Keratinocyte (primary cell): ENCODE results near the gene PPIC. TPM values are rescaled to one million over a fixed set of nuclear protein-coding genes. Genes with fewer than 3 reads are reported as not detected.
A peak's percentile ranks its signal among the peaks of the same experiment; 100 is the strongest.

Experiments
- DNase-seq: peaks from one replicate; pipeline ENCODE4 v3.0.0-alpha.2; 2011; ENCODE audit warnings: low read depth, missing footprints, low spot score
- FAIRE-seq: peaks from 2 replicates; lab custom pipeline; 2011; peaks lifted over from hg19 to GRCh38; lab: Jason Lieb, UNC
- H2AFZ ChIP-seq: 2 replicates; pipeline ENCODE4 v1.6.0; 2012; ENCODE audit warnings: low read length, control low read depth, inconsistent platforms; ENCODE audit not compliant: control insufficient read depth
- H3K27ac ChIP-seq: 2 replicates; pipeline ENCODE4 v1.5.1; 2011; ENCODE audit warnings: low read length; ENCODE audit not compliant: control insufficient read depth, insufficient read depth
- H3K27me3 ChIP-seq: 3 replicates; pipeline ENCODE4 v1.6.0; 2011; ENCODE audit warnings: low read length; ENCODE audit not compliant: control insufficient read depth, insufficient read depth; ENCODE audit errors: extremely low read depth
- H3K36me3 ChIP-seq, 2 experiments: 2 replicates in 1 of 2; 3 replicates in 1 of 2; pipeline ENCODE4 v1.5.1; 2011; ENCODE audit warnings: low read length in 2 of 2, mild to moderate bottlenecking in 1 of 2; ENCODE audit not compliant: control insufficient read depth in 2 of 2, insufficient read depth in 2 of 2; ENCODE audit errors: extremely low read depth in 1 of 2
- H3K4me1 ChIP-seq: 3 replicates; pipeline ENCODE4 v1.5.1; 2011; ENCODE audit warnings: low read length; ENCODE audit not compliant: control insufficient read depth, insufficient read depth; ENCODE audit errors: extremely low read depth
- H3K4me2 ChIP-seq: 3 replicates; pipeline ENCODE4 v1.6.0; 2011; ENCODE audit warnings: low read depth, low read length; ENCODE audit not compliant: control insufficient read depth, insufficient read depth; ENCODE audit errors: extremely low read depth
- H3K4me3 ChIP-seq, 3 experiments: fragments of 200-600 bp in 1 of 3; sonication (generic) in 1 of 3; 2 replicates in 2 of 3; 3 replicates in 1 of 3; pipeline ENCODE4 v1.5.1; 2011 to 2016; ENCODE audit warnings: low read length in 3 of 3, mild to moderate bottlenecking in 3 of 3, control low read depth in 2 of 3, inconsistent platforms in 1 of 3, low read depth in 1 of 3, mixed read lengths in 1 of 3, mixed run types in 1 of 3, moderate library complexity in 1 of 3; ENCODE audit not compliant: control insufficient read depth in 2 of 3, insufficient read depth in 2 of 3; ENCODE audit errors: extremely low read depth in 1 of 3
- H3K79me2 ChIP-seq: 2 replicates; pipeline ENCODE4 v1.6.0; 2012; ENCODE audit warnings: low read length; ENCODE audit not compliant: control insufficient read depth, insufficient read depth
- H3K9ac ChIP-seq: 3 replicates; pipeline ENCODE4 v1.6.0; 2011; ENCODE audit warnings: low read length; ENCODE audit not compliant: control insufficient read depth, insufficient read depth; ENCODE audit errors: extremely low read depth
- H3K9me1 ChIP-seq: 3 replicates; pipeline ENCODE4 v1.6.0; 2011; ENCODE audit warnings: low read length; ENCODE audit not compliant: control insufficient read depth, insufficient read depth; ENCODE audit errors: extremely low read depth
- H3K9me3 ChIP-seq: 2 replicates; pipeline ENCODE4 v1.5.1; 2012; ENCODE audit warnings: low read depth, low read length; ENCODE audit not compliant: control insufficient read depth
- H4K20me1 ChIP-seq: 3 replicates; pipeline ENCODE4 v1.6.0; 2011; ENCODE audit warnings: low read length; ENCODE audit not compliant: control insufficient read depth, insufficient read depth; ENCODE audit errors: extremely low read depth
- CTCF ChIP-seq, 3 experiments: IDR thresholded peaks in 1 of 3; conservative IDR thresholded peaks in 1 of 3; optimal IDR thresholded peaks in 1 of 3; 2 replicates in 2 of 3; 3 replicates in 1 of 3; pipeline versions ENCODE3 to v1.5.1; 2011; ENCODE audit warnings: low read length in 3 of 3, mild to moderate bottlenecking in 3 of 3, moderate library complexity in 2 of 3, control low read depth in 1 of 3, inconsistent platforms in 1 of 3; ENCODE audit not compliant: insufficient read depth in 2 of 3; ENCODE audit errors: extremely low read depth in 1 of 3
- EZH2 ChIP-seq: IDR thresholded peaks from one replicate; pipeline ENCODE4 v1.6.1; 2012; ENCODE audit warnings: inconsistent platforms, mild to moderate bottlenecking, low read length, moderate library complexity
- dilution Hi-C: fragments of 300-500 bp; cut with MboI; formaldehyde crosslinking; loops from one replicate; pipeline ENCODE4 v1.7.0; 2020; ENCODE audit warnings: low sequenced_read_pairs; ENCODE audit not compliant: extremely low pct_ligation_motif_present
- polyA plus RNA-seq, 5 experiments: library from polyadenylated mRNA; depleted of rRNA in 3 of 5; stranded (reverse) in 3 of 5; stranded (forward) in 1 of 5; unstranded in 1 of 5; fragments of >200 nt; gene quantifications; 1 replicate in 1 of 5; 2 replicates in 3 of 5; 3 replicates in 1 of 5; pipeline versions ENCODE4 v1.2.1 to v1.2.3, GENCODE V29; 2011 to 2012; ENCODE audit warnings: missing spikeins in 2 of 5, low read depth in 1 of 5, low replicate concordance in 1 of 5

The PPIC gene
- polyA plus RNA-seq, 1 donor (not counting 4 experiments of a cell fraction or from before 2014, with no cell fraction given) = 26.5 TPM

- Histone ChIP-seq H3K36me3 (no peaks in the 10 kb centered on the region), H3K79me2 (no peaks in the 10 kb centered on the region), H3K27me3 (no peaks in the 10 kb centered on the region), H3K9me3 (no peaks in the 10 kb centered on the region), H3K4me2 (peak overlapping the region; percentile 87), H3K27ac (no peak overlapping the region), H3K4me3 (peak overlapping the region; percentile 83 to 90 (median 87)), H3K9me1 (no peaks in the 10 kb centered on the region), H3K4me1 (peaks cover 12% of the 10 kb centered on the region), H2AFZ (peak overlapping the region; percentile 95), H4K20me1 (no peaks in the 10 kb centered on the region), H3K9ac (peak overlapping the region; percentile 74)
- DNase-seq (no peak), FAIRE-seq (peak; percentile 57)
- TF ChIP-seq CTCF (optimal IDR thresholded peaks at IDR 0.05 in 1 of 3, IDR thresholded peaks at IDR 0.05 in 1 of 3, conservative IDR thresholded peaks at IDR 0.05 in 1 of 3; ENCODE audit: extremely low read depth in 1 of 3, insufficient read depth in 2 of 3, low read length in 3 of 3) (peak in 1 of 3 experiments; percentile 26), EZH2 (no peak)
- dilution Hi-C loops = no loop called here
These were observed 1.1 kb downstream of the PPIC start for GRCh38 chr5:123035360-123035917.

- dilution Hi-C loops = no loop called here
- no peak for FAIRE-seq
- Histone ChIP-seq H4K20me1 (no peaks in the 10 kb centered on the region), H3K79me2 (no peaks in the 10 kb centered on the region), H3K9ac (no peak overlapping the region), H3K9me3 (no peaks in the 10 kb centered on the region), H3K4me3 (no peak overlapping the region), H3K27me3 (no peaks in the 10 kb centered on the region), H3K27ac (no peak overlapping the region), H3K4me1 (peaks cover 12% of the 10 kb centered on the region), H3K4me2 (no peak overlapping the region), H3K36me3 (no peaks in the 10 kb centered on the region), H3K9me1 (no peaks in the 10 kb centered on the region), H2AFZ (no peak overlapping the region)
- no peak for TF ChIP-seq EZH2
- TF ChIP-seq CTCF (optimal IDR thresholded peaks at IDR 0.05 in 1 of 3, IDR thresholded peaks at IDR 0.05 in 1 of 3, conservative IDR thresholded peaks at IDR 0.05 in 1 of 3; ENCODE audit: extremely low read depth in 1 of 3, insufficient read depth in 2 of 3, low read length in 3 of 3) = no peak
- no peak for DNase-seq
These were observed 3.3 kb downstream of the PPIC start for GRCh38 chr5:123033157-123033671.
